Esophagus squamous epithelium (tissue), 5 donors: Measurements from ENCODE around the gene CEBPB. TPM values are rescaled to one million over a fixed set of nuclear protein-coding genes. Genes with fewer than 3 reads are reported as not detected.
A peak's percentile ranks its signal among the peaks of the same experiment; 100 is the strongest.

Experiments used
- DNase-seq: peaks from one replicate; lab custom pipeline; 2025; lab: John Stamatoyannopoulos, UW
- H3K27ac ChIP-seq, 4 donors: fragments of 200-600 bp; sonication (generic); one replicate each; pipeline ENCODE4 v1.5.1; 2016 to 2019; ENCODE audit warnings: mild to moderate bottlenecking in 1 of 4
- H3K27me3 ChIP-seq, 4 donors: fragments of 200-600 bp; sonication (generic); 1 replicate in 3 of 4; 2 replicates in 1 of 4; pipeline versions ENCODE4 v1.5.1 to v1.6.0; 2017 to 2021; ENCODE audit warnings: antibody characterized with exemption in 1 of 4
- H3K36me3 ChIP-seq, 3 donors: fragments of 200-600 bp; sonication (generic); one replicate each; pipeline ENCODE4 v1.5.1; 2016 to 2019
- H3K4me1 ChIP-seq, 3 donors: fragments of 200-600 bp; sonication (generic); one replicate each; pipeline ENCODE4 v1.5.1; 2017 to 2019
- H3K4me3 ChIP-seq, 4 donors: fragments of 200-600 bp; sonication (generic); 1 replicate in 3 of 4; 2 replicates in 1 of 4; pipeline ENCODE4 v1.5.1; 2016 to 2019; ENCODE audit warnings: mild to moderate bottlenecking in 2 of 4, moderate library complexity in 1 of 4
- H3K9me3 ChIP-seq, 3 donors: fragments of 200-600 bp; sonication (generic); one replicate each; pipeline ENCODE4 v1.5.1; 2016 to 2019
- POLR2A ChIP-seq, 4 donors: fragments of 450-650 bp; IDR thresholded peaks; one replicate each; pipeline ENCODE4 v1.6.1; 2017; ENCODE audit warnings: antibody characterized with exemption in 4 of 4, mild to moderate bottlenecking in 4 of 4, moderate library complexity in 3 of 4
- WGBS, 2 donors: methylation state at CpG; one replicate each; pipeline ENCODE4 v1.1.5; 2018; 5-methylcytosine and 5-hydroxymethylcytosine counted together
- intact Hi-C: fragments of 100-400 bp; cut with DNase I; formaldehyde crosslinking; loops from one replicate; pipeline ENCODE4 v1.15.0; 2022
- total RNA-seq, 4 donors: library from RNA; depleted of rRNA; stranded (reverse); fragments of >200 nt; gene quantifications; one replicate each; pipeline ENCODE4 v1.1.0, GENCODE V29; 2016
- TF ChIP-seq, protein P1 (sequence below), 6 experiments: fragments of 450-650 bp in 4 of 6; fragments of 200-600 bp in 2 of 6; sonication (generic) in 2 of 6; IDR thresholded peaks; one replicate each; pipeline ENCODE4 v1.5.1; 2016 to 2019; ENCODE audit warnings: antibody characterized with exemption in 6 of 6, mild to moderate bottlenecking in 4 of 6, moderate library complexity in 4 of 6
- donor health status: DM: yes; HTN: yes; CAD: no.

CEBPB gene
- total RNA-seq, 4 donors from 2014 or later = 31.3 to 46.5 (median 38.2) TPM

DNA sequence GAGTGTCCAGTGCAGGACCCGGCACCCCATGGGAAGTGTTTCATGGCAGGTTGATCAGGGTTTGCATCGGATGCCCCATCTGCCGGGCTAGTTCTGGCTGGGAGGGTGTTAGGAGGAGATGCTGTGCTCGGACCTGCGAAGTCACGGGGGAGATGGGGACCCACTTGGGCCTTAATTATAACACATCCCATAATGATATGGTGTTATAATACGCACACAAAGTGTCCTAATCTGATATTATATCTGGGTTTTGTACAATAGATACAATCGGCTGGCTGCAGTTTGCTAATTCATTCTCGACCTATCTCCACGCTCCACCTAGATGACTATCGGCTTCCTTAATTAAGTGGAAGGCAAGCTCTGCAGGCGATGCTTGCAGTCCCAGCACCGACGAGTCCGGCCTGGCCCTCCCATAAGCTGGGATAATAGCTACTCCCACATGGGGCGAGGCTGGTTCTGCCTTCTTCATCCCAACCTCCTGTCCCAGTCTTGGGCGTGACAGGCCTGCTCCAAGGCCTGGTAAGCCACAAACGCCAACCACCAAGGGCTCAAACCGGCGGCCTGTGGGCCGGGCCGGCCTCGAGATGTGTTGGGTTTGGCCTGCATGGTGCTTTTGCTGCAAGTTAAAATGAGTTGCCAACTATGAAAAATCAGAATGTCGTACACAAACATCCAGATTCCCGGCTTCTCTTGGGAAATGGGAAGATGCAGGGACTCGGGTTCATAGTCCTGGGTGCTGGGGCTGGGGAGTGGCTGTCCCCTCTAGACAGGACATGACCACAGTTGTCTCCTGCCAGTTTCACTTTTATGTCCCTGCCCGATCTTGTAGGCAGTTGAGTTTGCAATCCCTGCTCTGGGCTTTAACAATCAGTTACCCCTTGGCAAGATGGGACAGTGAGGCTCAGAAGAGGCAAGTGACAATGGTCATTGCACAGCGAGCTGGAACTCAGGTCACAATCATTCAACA lies 32.7 kb downstream of the CEBPB start:
- Histone ChIP-seq H3K27me3 (no peaks in the 10 kb centered on the region), H3K27ac (peak overlapping the region; percentile 23 to 91 (median 80)), H3K4me1 (peaks cover 3 to 63% (median 17%) of the 10 kb centered on the region in 3 donors), H3K4me3 (no peak overlapping the region), H3K36me3 (no peaks in the 10 kb centered on the region), H3K9me3 (no peaks in the 10 kb centered on the region)
- TF ChIP-seq POLR2A (IDR thresholded peaks at IDR 0.05) = no peak
- TF ChIP-seq, protein P1, sequence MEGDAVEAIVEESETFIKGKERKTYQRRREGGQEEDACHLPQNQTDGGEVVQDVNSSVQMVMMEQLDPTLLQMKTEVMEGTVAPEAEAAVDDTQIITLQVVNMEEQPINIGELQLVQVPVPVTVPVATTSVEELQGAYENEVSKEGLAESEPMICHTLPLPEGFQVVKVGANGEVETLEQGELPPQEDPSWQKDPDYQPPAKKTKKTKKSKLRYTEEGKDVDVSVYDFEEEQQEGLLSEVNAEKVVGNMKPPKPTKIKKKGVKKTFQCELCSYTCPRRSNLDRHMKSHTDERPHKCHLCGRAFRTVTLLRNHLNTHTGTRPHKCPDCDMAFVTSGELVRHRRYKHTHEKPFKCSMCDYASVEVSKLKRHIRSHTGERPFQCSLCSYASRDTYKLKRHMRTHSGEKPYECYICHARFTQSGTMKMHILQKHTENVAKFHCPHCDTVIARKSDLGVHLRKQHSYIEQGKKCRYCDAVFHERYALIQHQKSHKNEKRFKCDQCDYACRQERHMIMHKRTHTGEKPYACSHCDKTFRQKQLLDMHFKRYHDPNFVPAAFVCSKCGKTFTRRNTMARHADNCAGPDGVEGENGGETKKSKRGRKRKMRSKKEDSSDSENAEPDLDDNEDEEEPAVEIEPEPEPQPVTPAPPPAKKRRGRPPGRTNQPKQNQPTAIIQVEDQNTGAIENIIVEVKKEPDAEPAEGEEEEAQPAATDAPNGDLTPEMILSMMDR (IDR thresholded peaks at IDR 0.05) = no peak
- DNase-seq = no peak
- 69 to 72% methylated on average over 17 to 18 of the region's 28 CpGs for WGBS, 2 donors
- intact Hi-C loops = no loop called here

DNA sequence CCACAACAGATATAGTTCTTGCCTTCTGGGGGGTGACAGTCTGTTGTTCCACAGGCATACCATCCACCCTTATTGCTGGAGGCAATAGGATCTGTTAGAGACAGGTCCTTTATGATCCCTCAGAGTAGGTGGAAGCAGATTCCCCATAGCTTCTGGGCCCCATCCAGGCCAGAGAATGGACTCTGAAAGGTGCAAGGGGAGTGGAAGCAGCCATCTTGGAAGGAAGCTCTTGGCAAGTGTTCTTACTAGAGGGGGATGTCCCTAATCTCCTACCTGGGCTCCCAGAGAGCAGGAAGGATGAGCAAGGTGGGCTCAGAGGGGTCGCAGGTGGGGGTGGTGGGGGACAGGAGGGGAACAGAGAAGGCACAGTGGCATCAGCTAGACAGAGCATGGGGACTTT lies 33.4 kb downstream of the CEBPB start:
- DNase-seq = no peak
- WGBS, 2 donors = 60 to 80% methylated on average over 1 of the region's 1 CpG
- no peaks in the 10 kb centered on the region for H3K27me3 ChIP-seq
- H3K27ac ChIP-seq = peak overlapping the region; percentile 23 to 91 (median 80)
- intact Hi-C loops = no loop called here
- H3K4me1 ChIP-seq = peaks cover 3 to 63% (median 17%) of the 10 kb centered on the region in 3 donors
- TF ChIP-seq POLR2A (IDR thresholded peaks at IDR 0.05) = no peak
- TF ChIP-seq, protein P1 (IDR thresholded peaks at IDR 0.05) = no peak
- no peaks in the 10 kb centered on the region for H3K36me3 ChIP-seq
- H3K4me3 ChIP-seq = no peak overlapping the region
- H3K9me3 ChIP-seq = no peaks in the 10 kb centered on the region

DNA sequence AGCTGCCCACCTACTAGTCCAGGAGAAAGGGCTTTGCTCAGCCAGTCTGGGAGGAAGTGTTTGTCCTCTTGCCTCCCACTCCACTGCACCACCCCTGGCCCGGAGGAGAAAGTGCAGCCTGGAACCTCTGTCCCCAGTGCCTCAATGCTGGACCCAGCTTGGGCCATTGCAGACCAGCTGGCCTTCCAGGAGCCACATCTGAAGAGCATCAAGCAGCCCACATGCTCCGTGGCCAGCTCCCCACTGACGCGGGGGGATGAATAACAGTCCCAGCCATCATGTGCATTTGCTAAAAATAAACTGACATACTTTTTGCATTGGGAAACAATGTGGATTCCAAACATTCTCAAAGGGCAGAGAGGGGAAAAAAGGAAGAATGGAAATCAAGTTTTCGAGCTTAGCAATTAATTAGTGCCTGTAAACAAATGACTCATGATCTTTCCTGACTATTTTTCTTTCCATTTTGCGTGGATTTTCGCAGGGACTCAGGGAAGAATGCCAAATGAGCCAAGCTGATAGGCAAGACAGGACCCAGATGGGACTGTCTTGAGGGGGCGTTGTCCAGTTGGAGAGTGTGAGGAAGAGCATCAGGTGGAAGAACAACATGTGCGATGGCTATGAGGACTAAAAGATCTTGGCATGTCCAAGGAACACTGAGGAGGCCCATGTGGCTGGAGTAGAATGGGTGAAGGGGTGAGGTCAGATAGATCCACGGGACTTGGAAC lies 34.1 kb downstream of the CEBPB start:
- peaks cover 3 to 63% (median 17%) of the 10 kb centered on the region in 3 donors for H3K4me1 ChIP-seq
- no peaks in the 10 kb centered on the region for H3K27me3 ChIP-seq
- no peak for TF ChIP-seq POLR2A (IDR thresholded peaks at IDR 0.05)
- TF ChIP-seq, protein P1 (IDR thresholded peaks at IDR 0.05) = peak in 2 of 6 experiments; percentile 21 to 30
- intact Hi-C loops = no loop called here
- WGBS, 2 donors = 43 to 49% methylated on average over 9 to 10 of the region's 10 CpGs
- DNase-seq = no peak
- H3K36me3 ChIP-seq = no peaks in the 10 kb centered on the region
- H3K4me3 ChIP-seq = no peak overlapping the region
- peak overlapping the region; percentile 25 to 91 (median 80) for H3K27ac ChIP-seq
- H3K9me3 ChIP-seq = no peaks in the 10 kb centered on the region

DNA sequence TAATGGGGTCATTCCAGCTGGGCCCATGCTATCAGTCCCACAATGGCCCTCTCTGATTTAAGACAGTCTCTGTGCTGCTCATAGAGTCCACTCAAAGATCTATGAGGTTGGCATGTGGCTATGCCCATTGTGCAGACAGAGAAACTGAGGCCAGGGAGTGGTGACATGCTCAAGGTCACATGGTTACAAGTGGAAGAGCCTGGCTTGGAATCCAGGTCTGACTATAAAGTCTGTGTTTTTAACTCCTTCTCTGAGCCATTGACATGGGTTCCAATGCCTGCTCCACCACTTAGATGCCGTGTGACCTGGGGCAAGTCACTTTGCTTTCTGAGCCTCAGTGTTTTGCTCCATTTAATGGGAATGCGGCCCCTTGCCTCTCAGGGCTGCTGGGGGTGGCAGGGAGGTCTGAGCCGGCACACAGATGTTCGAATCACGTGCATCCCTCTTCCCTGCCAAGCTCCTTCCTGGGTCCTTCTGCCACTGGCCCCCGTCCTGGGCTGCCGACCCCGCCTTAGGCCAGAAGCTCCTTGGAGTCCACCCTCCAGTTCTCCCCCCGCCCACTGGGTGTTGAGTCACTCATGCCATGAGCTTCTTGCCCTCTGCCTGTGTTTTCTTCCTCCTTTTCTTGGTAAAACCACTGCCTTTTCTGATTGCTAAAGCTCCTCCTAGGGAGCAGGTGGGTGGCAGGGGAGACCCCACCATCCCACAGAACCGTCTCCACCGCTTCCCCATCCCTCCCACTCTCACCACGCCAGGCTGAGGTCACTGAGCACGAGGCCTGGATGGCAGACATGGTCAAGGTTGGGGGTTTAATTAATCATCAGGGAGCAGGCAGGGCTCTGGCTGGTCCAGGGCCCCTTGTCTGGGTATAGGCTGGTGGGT lies 35.7 kb downstream of the CEBPB start:
- DNase-seq = no peak
- Histone ChIP-seq H3K36me3 (no peaks in the 10 kb centered on the region), H3K4me1 (peaks cover 3 to 51% (median 13%) of the 10 kb centered on the region in 3 donors), H3K9me3 (no peaks in the 10 kb centered on the region), H3K4me3 (no peak overlapping the region), H3K27me3 (no peaks in the 10 kb centered on the region), H3K27ac (peak overlapping the region; percentile 16 to 91 (median 80))
- WGBS, 2 donors = 40 to 64% methylated on average over 7 to 11 of the region's 13 CpGs
- intact Hi-C loops = no loop called here
- TF ChIP-seq, protein P1 (IDR thresholded peaks at IDR 0.05) = no peak
- TF ChIP-seq POLR2A (IDR thresholded peaks at IDR 0.05) = no peak
